B cell (primary cell): Measurements from ENCODE around the gene PRL.

Experiments
- EZH2 ChIP-seq: IDR thresholded peaks from 2 replicates; pipeline ENCODE4 v1.6.1; 2012; ENCODE audit warnings: borderline replicate concordance, low read depth, mild to moderate bottlenecking, moderate library complexity, low read length; ENCODE audit not compliant: insufficient read depth, poor library complexity, severe bottlenecking
- TF ChIP-seq, protein P1 (sequence below): fragments of 200-600 bp; IDR thresholded peaks from one replicate; pipeline ENCODE4 v1.8.0; 2022; ENCODE audit warnings: antibody characterized with exemption, mild to moderate bottlenecking

DNA sequence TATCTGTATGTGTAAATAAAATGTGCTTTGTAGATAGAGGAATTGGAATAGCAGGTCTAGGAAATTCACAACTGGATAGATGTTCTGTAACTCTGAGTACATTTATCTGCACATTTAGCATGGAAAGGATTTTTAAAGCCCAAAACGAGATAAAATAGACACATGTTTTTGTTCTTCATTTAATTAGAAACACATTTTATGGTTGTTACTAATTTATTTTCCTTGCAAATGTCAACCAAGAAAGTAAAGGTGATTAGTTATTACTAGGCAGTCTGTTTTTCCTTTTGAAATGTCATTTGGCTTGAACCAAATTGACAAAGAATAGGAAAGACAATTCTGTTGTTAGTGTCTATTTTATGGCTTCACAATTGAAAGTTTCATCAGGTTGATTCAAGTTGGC lies 769 bp downstream of the PRL start:
- TF ChIP-seq, protein P1, sequence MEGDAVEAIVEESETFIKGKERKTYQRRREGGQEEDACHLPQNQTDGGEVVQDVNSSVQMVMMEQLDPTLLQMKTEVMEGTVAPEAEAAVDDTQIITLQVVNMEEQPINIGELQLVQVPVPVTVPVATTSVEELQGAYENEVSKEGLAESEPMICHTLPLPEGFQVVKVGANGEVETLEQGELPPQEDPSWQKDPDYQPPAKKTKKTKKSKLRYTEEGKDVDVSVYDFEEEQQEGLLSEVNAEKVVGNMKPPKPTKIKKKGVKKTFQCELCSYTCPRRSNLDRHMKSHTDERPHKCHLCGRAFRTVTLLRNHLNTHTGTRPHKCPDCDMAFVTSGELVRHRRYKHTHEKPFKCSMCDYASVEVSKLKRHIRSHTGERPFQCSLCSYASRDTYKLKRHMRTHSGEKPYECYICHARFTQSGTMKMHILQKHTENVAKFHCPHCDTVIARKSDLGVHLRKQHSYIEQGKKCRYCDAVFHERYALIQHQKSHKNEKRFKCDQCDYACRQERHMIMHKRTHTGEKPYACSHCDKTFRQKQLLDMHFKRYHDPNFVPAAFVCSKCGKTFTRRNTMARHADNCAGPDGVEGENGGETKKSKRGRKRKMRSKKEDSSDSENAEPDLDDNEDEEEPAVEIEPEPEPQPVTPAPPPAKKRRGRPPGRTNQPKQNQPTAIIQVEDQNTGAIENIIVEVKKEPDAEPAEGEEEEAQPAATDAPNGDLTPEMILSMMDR: no peak
- no peak for TF ChIP-seq EZH2
